OCI-LY3 (cell line): ENCODE measurements around the gene S100Z.

ENCODE experiments used
- H2AFZ ChIP-seq: fragments of 200-600, 300-600 bp; shearing (Covaris generic); 2 replicates; pipeline ENCODE4 v1.6.0; 2014; ENCODE audit warnings: antibody characterized with exemption, low read depth, low read length
- H3K27ac ChIP-seq: fragments of 200-600, 300-600 bp; sonication (generic); 2 replicates; pipeline ENCODE4 v1.5.1; 2014; ENCODE audit warnings: mild to moderate bottlenecking, low read length, moderate library complexity, mixed read lengths
- H3K27me3 ChIP-seq: fragments of 200-600, 300-600 bp; sonication (generic); 2 replicates; pipeline ENCODE4 v1.6.1; 2014; ENCODE audit warnings: low read depth, low read length, mixed read lengths
- H3K36me3 ChIP-seq: fragments of 200-600, 300-600 bp; sonication (generic); replicated peaks from 2 replicates; pipeline ENCODE3; 2014; ENCODE audit warnings: low read depth, low read length, mixed read lengths
- H3K4me1 ChIP-seq: fragments of 300-600, 200-600 bp; sonication (generic); 2 replicates; pipeline ENCODE4 v1.6.1; 2014; ENCODE audit warnings: low read length, mixed read lengths
- H3K4me2 ChIP-seq: fragments of 200-600, 300-600 bp; sonication (generic); 2 replicates; pipeline ENCODE4 v1.6.1; 2014; ENCODE audit warnings: low read length, mixed read lengths
- H3K4me3 ChIP-seq: fragments of 300-600, 200-600 bp; sonication (generic); 2 replicates; pipeline ENCODE4 v1.5.1; 2014; ENCODE audit warnings: antibody characterized with exemption, mild to moderate bottlenecking, low read length, moderate library complexity
- H3K79me2 ChIP-seq: fragments of 300-600, 200-600 bp; shearing (Covaris generic); 2 replicates; pipeline ENCODE4 v1.6.1; 2014; ENCODE audit warnings: mild to moderate bottlenecking, low read length, mixed read lengths
- H3K9ac ChIP-seq: fragments of 300-600, 200-600 bp; shearing (Covaris generic); 2 replicates; pipeline ENCODE4 v1.6.0; 2014; ENCODE audit warnings: mild to moderate bottlenecking, low read length, moderate library complexity
- H3K9me3 ChIP-seq: fragments of 200-600, 300-600 bp; shearing (Covaris generic); 2 replicates; pipeline ENCODE4 v1.6.1; 2014; ENCODE audit warnings: low read length, mixed read lengths; ENCODE audit not compliant: insufficient read depth
- H4K20me1 ChIP-seq: fragments of 200-600, 300-600 bp; sonication (generic); 2 replicates; pipeline ENCODE4 v1.6.1; 2016; ENCODE audit warnings: low read length, mixed read lengths; ENCODE audit not compliant: insufficient read depth
- EZH2phosphoT487 ChIP-seq: fragments of 200-600 bp; shearing (Covaris generic); IDR thresholded peaks from 2 replicates; pipeline ENCODE4 v1.6.1; 2018; ENCODE audit warnings: antibody characterized with exemption, mixed run types, low read depth
- TF ChIP-seq, protein P1 (sequence below): fragments of 200-600, 300-600 bp; sonication (generic); IDR thresholded peaks from 2 replicates; pipeline ENCODE4 v1.5.1; 2014; ENCODE audit warnings: antibody characterized with exemption, low read length, low read depth

S100Z gene

DNA sequence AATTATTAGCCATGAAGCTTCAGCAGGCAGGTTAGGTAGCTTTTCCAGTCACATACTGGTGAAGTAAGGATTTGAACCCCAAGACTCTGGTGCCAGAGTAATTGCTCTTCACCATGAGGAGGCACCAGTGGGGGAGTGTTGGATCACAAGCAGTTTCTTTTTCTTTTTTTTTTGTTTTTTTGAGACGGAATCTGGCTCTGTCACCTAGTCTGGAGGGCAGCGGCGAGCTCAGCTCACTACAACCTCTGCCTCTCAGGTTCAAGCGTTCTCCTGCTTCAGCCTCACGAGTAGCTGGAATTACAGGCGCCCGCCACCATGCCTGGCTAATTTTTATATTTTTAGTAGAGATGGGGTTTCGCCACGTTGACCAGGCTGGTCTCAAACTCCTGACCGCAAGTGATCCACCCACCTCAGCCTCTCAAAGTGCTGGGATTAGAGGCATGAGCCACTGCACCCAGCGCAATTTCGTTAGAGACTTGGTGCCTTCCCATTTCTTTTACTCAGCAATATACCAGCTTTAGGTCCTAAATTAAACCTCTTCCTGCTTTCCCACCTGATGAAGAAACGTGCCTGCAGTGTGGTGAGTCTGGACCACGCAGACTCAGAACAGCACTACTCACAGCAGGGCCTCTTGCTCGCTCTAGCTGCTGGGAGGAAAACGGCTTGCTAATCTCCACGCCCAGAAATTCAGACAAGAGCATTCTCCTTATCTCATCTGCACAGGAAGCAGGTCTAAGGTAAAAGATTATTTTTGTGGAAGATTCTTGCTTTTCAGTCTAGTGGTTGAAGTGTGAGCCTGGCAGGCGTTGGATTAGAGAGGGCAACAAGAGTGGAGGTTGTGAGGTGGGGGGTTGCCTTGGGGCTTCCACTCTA, at the start of gene S100Z:
Gene S100Z, plus strand, starts transcription at position 596 of the 873 bp plus-strand sequence. CDS start 25,346 bp downstream, outside the sequence.
- TF ChIP-seq, protein P1, sequence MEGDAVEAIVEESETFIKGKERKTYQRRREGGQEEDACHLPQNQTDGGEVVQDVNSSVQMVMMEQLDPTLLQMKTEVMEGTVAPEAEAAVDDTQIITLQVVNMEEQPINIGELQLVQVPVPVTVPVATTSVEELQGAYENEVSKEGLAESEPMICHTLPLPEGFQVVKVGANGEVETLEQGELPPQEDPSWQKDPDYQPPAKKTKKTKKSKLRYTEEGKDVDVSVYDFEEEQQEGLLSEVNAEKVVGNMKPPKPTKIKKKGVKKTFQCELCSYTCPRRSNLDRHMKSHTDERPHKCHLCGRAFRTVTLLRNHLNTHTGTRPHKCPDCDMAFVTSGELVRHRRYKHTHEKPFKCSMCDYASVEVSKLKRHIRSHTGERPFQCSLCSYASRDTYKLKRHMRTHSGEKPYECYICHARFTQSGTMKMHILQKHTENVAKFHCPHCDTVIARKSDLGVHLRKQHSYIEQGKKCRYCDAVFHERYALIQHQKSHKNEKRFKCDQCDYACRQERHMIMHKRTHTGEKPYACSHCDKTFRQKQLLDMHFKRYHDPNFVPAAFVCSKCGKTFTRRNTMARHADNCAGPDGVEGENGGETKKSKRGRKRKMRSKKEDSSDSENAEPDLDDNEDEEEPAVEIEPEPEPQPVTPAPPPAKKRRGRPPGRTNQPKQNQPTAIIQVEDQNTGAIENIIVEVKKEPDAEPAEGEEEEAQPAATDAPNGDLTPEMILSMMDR: no peak
- no peak for TF ChIP-seq EZH2phosphoT487
- no peaks in the 10 kb centered on the region for H4K20me1 ChIP-seq
- no peaks in the 10 kb centered on the region for H3K4me1 ChIP-seq
- H3K4me2 ChIP-seq: no peak within 1 kb of the TSS
- H2AFZ ChIP-seq: no peak within 1 kb of the TSS
- no peaks in the 10 kb centered on the region for H3K27me3 ChIP-seq
- no peaks in the 10 kb centered on the region for H3K36me3 ChIP-seq
- no peak within 1 kb of the TSS for H3K4me3 ChIP-seq
- H3K9me3 ChIP-seq: no peaks in the 10 kb centered on the region
- no peaks in the 10 kb centered on the region for H3K79me2 ChIP-seq
- no peak within 1 kb of the TSS for H3K9ac ChIP-seq
- H3K27ac ChIP-seq: no peak within 1 kb of the TSS

DNA sequence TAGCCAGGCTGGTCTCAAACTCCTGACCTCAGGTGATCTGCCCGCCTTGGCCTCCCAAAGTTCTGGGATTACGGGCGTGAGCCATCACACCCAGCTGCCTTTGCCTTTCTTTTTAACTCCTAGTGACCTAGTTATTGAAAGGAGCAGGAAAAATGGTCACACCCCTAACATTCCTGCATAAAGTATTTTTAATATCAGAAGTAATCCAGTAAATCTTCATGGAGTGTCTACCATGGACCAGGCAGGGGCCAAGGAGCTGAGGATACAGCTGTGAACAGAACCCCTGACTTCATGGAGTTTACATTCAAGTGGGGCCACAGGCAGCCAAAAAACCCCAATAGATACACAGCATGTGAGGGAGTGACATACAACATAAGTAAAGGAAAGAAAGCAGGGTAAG, 49.2 kb upstream of the S100Z start:
- no peak for TF ChIP-seq EZH2phosphoT487
- TF ChIP-seq, protein P1: no peak
- Histone ChIP-seq H3K9me3 (no peaks in the 10 kb centered on the region), H3K27me3 (no peaks in the 10 kb centered on the region), H3K79me2 (no peaks in the 10 kb centered on the region), H3K27ac (no peak overlapping the region), H3K4me2 (no peak overlapping the region), H3K9ac (no peak overlapping the region), H3K4me3 (no peak overlapping the region), H2AFZ (no peak overlapping the region), H3K4me1 (peaks cover 7% of the 10 kb centered on the region), H3K36me3 (no peaks in the 10 kb centered on the region), H4K20me1 (no peaks in the 10 kb centered on the region)

DNA sequence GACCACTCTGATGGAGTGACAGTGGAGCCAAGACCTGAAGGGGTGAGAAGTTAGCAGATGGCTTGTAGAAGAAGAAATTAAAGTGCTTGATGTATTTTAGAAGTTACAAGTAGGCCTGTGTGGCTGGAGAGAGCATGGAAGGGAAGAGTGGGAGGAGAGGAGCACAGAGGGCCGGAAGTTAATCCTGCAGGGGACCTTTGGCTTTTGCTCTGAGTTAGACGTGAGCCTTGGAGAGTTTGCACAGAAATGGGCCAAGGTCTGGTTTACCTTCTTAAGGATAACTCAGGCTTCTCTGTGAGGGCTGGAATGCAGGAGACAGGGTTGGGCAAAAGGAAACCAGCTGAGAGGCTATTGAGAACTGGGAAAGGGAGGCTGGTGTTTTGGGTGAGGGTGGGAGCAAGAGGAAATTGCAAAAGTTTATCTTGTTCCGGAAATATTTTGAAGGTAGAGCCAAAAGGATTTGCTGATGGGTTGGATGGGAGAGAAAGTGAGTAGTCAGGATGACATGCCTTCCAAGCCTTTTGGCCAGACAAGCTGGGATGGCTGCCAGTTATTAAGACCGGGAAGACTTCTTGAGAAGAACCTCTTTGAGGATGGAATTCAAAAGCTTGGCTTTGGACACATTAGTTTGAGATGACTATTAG, 48.5 kb upstream of the S100Z start:
- Histone ChIP-seq H2AFZ (no peak overlapping the region), H3K36me3 (no peaks in the 10 kb centered on the region), H3K4me1 (peaks cover 12% of the 10 kb centered on the region), H3K79me2 (no peaks in the 10 kb centered on the region), H3K9me3 (no peaks in the 10 kb centered on the region), H3K9ac (no peak overlapping the region), H3K4me2 (no peak overlapping the region), H3K27me3 (no peaks in the 10 kb centered on the region), H4K20me1 (no peaks in the 10 kb centered on the region), H3K4me3 (no peak overlapping the region), H3K27ac (no peak overlapping the region)
- no peak for TF ChIP-seq EZH2phosphoT487
- TF ChIP-seq, protein P1: no peak

DNA sequence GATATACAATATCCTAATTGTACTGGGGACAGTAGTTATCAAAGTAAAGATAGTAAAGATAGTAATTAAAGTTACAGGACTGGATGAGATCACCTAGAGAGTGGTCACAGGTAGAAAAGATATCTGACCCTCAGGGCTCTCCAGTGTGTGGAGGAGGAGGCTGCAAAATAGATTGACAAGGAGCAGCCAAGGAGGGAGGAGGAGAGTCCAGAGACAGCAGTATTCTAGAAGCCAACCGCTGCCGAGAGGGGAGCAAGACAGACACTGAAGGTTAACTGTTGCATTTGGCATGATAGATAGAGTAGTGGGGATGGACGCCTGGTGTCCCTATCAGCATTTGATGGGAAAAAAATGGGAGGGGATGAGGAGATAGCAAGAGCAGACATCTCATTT, 48.0 kb upstream of the S100Z start:
- Histone ChIP-seq H3K27me3 (no peaks in the 10 kb centered on the region), H4K20me1 (no peaks in the 10 kb centered on the region), H3K9ac (no peak overlapping the region), H2AFZ (no peak overlapping the region), H3K4me1 (peaks cover 17% of the 10 kb centered on the region), H3K27ac (no peak overlapping the region), H3K4me2 (no peak overlapping the region), H3K9me3 (no peaks in the 10 kb centered on the region), H3K4me3 (no peak overlapping the region), H3K79me2 (no peaks in the 10 kb centered on the region), H3K36me3 (no peaks in the 10 kb centered on the region)
- TF ChIP-seq, protein P1: no peak
- no peak for TF ChIP-seq EZH2phosphoT487
